ENCODE results near the gene AGAP9. TPM values are rescaled to one million over a fixed set of nuclear protein-coding genes. Genes with fewer than 3 reads are reported as not detected.
"Not testable (repeated sequence)": the region's sequence is repeated elsewhere in the genome, so short reads cannot be mapped to it uniquely, and the experiment has no call there.

Gene AGAP9
- total RNA-seq (2014; rRNA removed; shearing (Covaris generic); ENCODE audit: low replicate concordance): 1.7 and 3.8 TPM in 2 replicates

DNA sequence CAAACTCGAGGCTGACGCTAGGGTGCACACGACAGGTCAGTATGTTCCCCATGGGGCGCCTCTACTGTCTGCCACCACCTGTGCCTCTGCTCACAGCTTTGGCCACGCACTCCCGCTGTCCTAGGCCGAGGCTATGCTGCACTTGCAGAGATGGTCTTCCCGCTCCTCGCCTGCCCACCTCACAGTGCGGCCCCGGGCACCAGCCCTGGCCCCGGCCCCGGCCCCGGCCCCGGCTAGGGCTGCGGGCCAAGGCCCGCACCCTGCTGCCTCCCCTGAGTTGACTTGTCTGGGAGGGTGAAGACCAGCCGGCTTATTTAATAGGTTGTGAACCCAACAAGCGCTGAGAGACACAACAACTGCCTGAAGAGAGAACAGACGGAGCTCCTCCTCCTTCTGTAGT lies at the start of gene AGAP9:
AGAP9 (minus strand) TSS at position 164 of the 400 bp plus-strand sequence; CDS start at position 52, 112 bp downstream.
- H3K27me3 ChIP-seq, H3K36me3 ChIP-seq, H3K4me3 ChIP-seq, DNase-seq, H3K9me3 ChIP-seq: not testable (repeated sequence)

DNA sequence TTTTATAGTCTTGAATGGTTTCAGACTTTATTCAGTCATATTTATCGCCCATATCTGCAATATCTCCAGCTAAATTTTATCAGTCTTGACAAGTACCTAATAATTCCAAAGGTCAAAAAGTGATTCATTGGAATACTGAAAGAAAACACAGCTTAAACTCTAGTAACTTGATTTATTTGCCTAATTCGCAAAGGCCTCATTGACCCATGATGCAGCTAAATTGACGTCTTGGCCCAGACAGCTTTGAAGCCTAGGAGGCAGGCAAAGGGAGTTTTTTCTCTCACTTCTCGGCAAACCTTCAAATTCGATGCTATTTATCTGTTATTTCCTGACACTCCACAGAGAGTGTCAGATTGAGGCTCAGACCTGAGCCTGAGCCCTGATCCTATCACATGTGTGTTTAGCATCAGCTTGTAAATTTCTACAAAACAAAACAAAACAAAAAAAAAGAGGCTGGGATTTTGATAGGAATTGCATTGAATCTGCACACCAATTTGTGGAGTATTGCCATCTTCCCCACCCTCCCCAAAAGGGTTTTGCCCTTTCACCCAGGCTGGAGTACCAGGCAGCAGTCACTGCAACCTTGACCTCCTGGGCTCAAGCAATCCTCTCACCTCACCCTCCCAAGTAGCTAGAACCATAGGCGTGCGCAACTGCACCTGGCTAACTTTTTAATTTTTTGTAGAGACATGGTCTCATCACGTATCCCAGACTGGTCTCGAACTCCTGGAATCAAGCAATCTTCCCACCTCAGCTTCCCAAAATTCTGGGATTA lies 47.9 kb upstream of the AGAP9 start:
- H3K4me3 ChIP-seq, H3K36me3 ChIP-seq, DNase-seq, H3K27me3 ChIP-seq, H3K9me3 ChIP-seq: not testable (repeated sequence)

DNA sequence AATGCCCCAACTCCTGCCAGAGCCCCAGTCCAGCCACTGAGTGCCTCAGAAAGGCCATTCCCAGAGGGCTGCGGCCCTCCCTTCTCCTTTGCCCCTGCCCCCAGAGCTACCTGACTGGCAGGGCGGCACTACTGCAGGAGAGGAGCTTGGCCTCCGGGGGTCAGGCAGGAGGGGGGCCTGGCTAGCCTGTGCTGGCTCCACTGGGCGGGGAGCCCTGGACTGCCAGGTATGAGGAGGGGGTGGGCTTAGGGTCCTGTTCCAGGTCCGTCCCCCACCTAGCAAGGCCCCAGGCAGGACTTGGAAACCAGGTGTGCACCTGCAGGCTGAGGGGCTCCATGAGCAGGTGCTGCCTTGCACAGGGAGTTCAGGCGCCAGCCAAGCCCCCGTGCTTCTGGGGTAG lies 43.3 kb upstream of the AGAP9 start:
- H3K9me3 ChIP-seq, H3K4me3 ChIP-seq, DNase-seq, H3K36me3 ChIP-seq, H3K27me3 ChIP-seq: not testable (repeated sequence)

DNA sequence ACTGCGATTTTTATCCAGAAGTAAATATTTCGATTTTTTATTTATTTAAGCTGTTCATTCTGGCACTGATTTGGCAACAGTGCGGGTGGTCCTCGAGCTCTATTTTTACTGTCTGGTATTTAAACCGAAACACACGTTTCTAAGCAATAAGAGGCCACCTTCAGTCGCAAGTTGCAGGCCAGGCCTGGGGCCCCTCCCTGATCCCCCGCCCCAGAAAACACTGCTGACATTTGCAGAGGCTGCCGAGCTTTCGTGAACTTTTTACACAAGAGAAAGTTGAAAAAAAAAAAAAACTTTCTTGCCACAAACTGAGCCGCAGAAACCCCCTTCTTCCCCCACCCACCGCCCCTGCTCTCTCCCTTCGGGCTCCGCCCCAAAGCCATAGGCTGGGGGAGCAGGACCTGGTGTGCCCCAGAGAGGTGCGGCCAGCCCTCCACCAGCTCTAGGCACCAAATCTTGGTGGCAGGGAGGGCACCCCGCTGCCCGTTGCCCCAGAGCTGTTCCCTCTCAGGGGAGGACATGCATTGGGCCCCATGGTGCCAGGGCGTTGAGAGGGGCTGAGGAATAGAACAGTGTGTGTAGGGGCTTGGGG lies 42.8 kb upstream of the AGAP9 start:
- H3K9me3 ChIP-seq, H3K27me3 ChIP-seq, H3K36me3 ChIP-seq, H3K4me3 ChIP-seq, DNase-seq: not testable (repeated sequence)

DNA sequence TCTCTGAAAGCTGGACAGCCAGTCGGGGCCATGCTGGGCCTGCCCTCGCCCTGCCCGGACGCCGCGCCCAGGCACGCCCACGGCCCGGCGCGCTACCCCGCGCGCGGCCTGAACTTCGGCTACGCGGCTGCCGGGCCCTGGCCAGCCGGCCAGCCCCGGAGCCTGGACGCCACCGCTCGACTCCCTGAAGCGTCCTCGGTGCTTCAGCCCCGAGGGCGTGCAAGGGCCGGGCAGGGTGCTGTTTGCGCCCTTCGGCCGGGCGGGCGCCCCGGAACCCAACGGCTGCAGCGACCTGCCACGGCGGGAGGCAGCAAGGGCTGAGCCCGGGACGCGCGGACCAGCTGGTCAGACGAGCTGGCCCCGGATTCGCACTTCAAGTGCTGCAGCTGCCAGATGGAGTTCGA lies 42.1 kb upstream of the AGAP9 start:
- H3K4me3 ChIP-seq, DNase-seq, H3K9me3 ChIP-seq, H3K27me3 ChIP-seq, H3K36me3 ChIP-seq: not testable (repeated sequence)

DNA sequence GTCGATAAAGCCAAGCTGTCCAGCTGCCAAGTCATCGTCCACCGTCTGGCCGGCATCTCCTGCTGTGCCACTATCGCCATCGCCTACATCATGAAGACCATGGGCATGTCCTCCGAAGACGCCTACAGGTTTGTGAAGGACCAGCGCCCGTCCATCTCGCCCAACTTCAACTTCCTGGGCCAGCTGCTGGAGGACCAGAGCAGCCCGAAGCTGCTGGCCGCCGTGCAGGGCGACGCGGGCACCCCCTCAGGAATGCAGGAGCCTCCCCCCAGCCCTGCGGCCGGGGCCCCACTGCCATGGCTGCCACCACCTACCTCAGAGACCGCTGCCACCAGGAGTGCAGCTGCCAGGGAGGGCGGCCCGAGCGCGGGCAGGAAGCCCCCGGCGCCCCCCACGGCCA lies 41.5 kb upstream of the AGAP9 start:
- not testable (repeated sequence) for DNase-seq, H3K4me3 ChIP-seq, H3K27me3 ChIP-seq, H3K9me3 ChIP-seq, H3K36me3 ChIP-seq

DNA sequence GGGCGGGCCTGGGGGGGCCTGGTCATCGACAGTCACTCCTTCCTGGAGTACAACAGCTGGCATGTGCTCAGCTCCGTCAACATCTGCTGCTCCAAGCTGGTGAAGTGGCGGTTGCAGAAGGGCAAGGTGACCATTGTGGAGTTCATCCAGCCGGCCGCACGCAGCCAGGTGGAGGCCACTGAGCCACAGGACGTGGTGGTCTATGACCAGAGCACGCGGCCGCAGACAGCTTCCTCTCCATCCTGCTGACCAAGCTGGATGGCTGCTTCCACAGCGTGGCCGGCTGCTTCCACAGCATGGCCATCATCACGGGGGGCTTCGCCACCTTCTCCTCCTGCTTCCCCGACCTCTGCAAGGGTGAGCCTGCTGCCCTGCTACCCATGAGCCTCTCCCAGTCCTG lies 40.9 kb upstream of the AGAP9 start:
- not testable (repeated sequence) for DNase-seq, H3K4me3 ChIP-seq

DNA sequence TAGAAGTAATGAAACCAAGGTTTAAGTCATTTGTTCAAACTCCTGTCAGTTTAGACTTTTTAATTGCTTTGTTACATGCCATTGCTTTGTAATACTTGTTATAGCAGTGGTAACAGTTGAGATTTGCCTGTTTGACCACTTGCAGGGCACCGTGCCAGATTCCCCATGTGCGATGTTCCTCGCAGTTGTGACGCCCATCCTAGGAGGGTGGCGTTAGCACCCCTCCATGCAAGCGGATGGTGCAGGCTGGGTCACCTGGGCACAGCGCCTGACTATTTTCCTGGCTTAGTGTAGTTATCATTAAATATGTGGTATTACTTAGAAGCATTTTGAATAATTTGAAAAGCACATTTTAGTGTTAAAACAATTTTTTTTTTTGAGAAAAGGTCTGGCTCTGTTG lies 37.0 kb upstream of the AGAP9 start:
- not testable (repeated sequence) for H3K9me3 ChIP-seq, H3K4me3 ChIP-seq, H3K36me3 ChIP-seq, DNase-seq, H3K27me3 ChIP-seq

More for the DNA sequence above, 40.9 kb upstream of the AGAP9 start:
- H3K27me3 ChIP-seq, H3K36me3 ChIP-seq, H3K9me3 ChIP-seq: not testable (repeated sequence)

DNA sequence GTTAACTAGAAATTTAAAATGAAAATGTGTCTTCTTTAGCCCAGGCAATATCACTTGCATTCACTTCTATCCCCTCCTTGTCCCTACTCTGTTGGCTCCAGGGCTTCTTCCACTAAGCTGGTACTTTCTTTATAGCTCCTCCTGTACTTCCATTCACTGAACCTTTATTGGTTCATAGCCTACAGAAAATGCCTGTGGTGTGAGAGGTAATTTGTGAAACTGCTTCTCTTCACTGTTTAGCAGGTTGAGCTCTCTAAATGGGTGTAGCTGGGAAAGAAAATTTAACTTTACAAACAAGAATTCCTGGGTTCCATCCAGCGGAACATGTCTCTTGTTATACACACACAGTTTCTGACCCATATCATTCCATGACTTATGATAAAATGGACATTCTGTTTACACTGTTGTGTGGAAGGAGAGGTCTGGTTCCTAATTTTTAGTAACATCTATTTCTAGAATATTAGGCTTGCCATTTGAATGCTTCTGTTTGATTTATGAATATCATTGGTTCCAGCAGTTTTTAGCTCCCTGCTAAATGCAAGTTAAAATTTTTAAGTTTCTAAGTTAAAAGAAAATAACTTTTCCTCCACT lies 36.4 kb upstream of the AGAP9 start:
- H3K27me3 ChIP-seq, H3K9me3 ChIP-seq, H3K4me3 ChIP-seq, H3K36me3 ChIP-seq, DNase-seq: not testable (repeated sequence)

DNA sequence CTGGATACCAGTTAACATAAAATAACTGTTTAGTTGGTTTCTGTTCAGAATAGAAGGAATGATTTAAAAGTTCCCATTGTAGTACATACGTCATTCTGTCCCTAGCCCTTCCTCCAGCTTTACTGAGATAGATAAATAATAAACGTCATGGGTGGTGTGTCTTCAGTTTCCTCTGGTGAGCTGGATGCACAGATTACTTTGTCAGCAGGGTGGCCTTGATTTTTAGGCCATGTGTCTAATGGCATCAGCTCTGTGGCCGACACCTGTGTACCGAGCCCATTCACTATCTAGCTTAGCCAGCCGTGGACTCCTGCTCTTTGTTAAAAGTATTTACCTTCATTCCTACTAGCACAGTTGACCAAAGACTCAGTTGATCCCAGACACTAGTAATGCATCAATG lies 34.7 kb upstream of the AGAP9 start:
- not testable (repeated sequence) for DNase-seq, H3K4me3 ChIP-seq, H3K36me3 ChIP-seq, H3K27me3 ChIP-seq, H3K9me3 ChIP-seq

DNA sequence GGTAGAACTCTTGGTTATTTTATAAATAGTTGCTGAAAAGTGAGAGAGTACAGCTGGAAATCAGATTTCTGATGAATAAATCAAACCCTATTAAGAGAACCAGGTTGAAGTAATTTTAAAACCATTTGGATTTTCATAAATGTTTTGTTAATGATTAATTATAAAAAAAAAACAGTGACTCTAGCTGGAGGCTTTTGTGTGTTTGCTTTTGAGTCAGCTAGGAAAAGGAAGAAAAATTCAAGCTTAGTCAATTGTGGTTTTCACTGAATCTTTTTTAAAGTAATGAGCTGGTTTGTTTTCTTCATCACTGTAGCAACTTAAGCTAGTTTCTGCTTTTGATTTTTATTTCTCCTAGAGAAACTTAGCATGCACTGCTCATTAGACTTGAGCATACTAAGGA lies 34.2 kb upstream of the AGAP9 start:
- not testable (repeated sequence) for H3K9me3 ChIP-seq, H3K27me3 ChIP-seq, DNase-seq, H3K36me3 ChIP-seq, H3K4me3 ChIP-seq

DNA sequence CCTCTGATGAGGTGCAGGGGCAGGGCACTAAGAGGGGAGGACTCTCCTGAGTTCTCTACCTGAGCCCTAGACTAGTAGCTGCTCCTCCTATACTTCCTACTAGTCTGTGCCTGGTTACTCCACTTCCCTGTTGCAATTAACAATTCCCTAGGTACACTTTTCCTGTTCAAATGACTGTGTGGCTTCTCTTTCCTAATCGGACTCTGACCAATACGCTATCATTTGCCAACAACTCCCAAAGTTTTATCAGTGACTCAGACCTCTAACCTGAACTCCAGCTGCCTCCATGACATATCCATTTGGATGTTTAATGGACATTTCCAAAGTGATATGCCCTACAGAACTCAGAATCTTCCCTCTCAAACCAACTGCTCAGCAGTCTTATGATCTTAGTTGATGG lies 31.9 kb upstream of the AGAP9 start:
- not testable (repeated sequence) for H3K36me3 ChIP-seq, H3K27me3 ChIP-seq, H3K9me3 ChIP-seq, H3K4me3 ChIP-seq, DNase-seq

DNA sequence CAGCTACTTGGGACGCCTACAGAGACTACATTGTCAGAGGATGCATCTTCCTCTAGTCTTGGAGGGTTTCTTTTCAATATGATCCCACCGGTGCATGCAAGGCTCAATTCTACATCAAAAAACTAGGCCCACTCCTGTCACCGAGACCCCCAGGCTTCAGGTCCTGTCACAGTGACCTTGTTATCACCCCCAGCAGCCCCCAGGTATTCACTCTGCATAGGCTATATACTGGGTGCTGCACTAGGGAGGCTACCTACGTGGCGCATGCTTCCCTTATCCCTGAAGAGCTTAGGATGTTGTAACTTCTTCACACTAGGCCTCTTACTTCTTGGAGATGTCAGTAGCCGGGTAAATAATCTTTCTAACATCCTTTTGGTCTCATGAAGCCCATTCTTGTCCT lies 31.1 kb upstream of the AGAP9 start:
- H3K27me3 ChIP-seq, H3K9me3 ChIP-seq, H3K4me3 ChIP-seq, DNase-seq, H3K36me3 ChIP-seq: not testable (repeated sequence)

DNA sequence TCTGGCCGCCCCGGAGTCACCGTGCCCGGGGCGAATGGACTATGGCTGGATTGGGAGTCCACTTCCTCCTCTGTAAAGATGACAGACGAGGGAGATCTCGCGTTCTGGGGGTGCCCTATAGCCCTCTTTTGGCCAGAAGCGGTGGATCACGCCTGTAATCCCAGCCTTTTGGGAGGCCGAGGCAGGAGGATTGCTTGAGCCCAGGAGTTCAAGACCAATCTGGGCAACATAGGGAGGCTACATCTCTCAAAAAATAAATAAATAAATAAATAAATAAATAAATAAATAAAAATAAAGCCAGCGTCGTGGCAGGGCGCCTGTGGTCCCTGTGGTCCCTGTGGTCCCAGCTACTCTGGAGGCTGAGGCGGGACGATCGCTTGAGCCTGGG lies 30.4 kb upstream of the AGAP9 start:
- H3K36me3 ChIP-seq, H3K9me3 ChIP-seq, H3K27me3 ChIP-seq: not testable (repeated sequence)
- H3K4me3 ChIP-seq: peak overlapping the region; percentile 43
- DNase-seq: peak; percentile 7

DNA sequence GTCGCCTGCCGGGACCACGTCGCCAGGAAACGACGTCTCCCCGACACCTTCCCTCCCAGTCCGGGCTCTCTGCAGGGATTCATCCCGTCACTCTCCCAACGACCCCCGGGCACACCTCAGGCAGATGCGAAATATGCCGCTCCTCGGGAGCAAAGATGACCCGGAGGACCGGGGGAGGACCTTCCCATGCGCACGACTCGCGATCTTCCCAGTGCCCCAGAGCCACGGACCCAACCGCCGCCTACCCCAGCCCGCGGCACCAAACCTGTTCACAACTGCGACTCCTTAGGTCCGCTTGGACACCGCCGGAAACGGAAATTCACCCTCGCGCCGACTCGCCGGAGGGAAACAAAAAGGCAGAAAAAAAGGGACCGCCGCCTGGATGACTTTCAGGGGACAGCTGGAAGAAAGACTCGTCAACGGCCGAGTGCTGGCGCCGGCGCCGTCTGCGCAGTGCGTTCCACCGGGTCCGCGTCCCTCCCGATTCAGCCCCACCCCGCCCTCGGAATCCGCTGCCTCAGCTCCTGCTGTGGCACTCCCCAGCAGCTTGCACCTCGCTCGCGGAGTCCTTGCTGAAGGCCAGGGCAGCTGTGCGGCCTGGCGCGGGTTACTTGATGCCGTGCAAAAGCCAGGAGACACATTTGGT lies 29.9 kb upstream of the AGAP9 start:
- H3K9me3 ChIP-seq, H3K27me3 ChIP-seq, H3K36me3 ChIP-seq: not testable (repeated sequence)
- peak; percentile 88 for DNase-seq
- peak overlapping the region; percentile 97 for H3K4me3 ChIP-seq

DNA sequence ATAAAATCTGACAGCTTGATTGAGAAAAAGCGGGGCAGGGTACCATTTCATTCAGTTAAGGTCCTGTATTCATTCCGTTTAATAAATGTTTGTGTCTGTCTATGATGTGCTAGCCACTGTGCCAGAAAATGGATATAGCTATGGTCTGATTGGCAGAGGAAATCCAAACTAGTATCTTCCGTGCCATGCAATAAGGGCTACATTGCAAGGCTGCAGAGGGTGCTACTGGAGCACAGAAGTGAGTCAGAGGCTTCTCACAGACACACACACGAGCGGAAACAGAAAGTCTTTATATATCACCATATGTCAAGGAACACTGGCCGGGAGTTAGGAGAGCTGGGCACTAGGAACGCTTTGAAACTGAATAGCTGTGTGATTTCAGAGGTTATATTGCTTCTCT lies 29.3 kb upstream of the AGAP9 start:
- peak overlapping the region; percentile 97 for H3K4me3 ChIP-seq
- not testable (repeated sequence) for H3K27me3 ChIP-seq, H3K9me3 ChIP-seq, H3K36me3 ChIP-seq
- DNase-seq: peak; percentile 75

DNA sequence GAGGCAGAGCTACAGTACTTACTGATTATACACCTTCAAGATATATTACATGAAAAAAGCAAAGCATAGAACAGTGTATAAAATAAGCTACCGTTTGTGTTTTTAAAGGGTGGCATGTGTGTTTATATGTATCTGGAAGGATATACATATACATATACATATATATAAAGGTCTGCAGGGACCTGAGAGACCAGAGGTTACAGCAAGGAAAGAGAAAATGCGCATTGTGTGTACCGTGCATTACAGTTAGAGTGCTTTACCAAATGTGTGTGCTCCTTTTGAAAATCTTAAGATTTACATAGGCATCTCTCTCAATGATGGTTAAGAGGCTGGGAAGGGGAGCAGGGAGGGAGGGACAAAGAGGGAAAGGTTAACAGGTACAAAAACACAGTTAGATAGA lies 23.8 kb upstream of the AGAP9 start:
- H3K27me3 ChIP-seq, H3K4me3 ChIP-seq, DNase-seq, H3K36me3 ChIP-seq, H3K9me3 ChIP-seq: not testable (repeated sequence)

DNA sequence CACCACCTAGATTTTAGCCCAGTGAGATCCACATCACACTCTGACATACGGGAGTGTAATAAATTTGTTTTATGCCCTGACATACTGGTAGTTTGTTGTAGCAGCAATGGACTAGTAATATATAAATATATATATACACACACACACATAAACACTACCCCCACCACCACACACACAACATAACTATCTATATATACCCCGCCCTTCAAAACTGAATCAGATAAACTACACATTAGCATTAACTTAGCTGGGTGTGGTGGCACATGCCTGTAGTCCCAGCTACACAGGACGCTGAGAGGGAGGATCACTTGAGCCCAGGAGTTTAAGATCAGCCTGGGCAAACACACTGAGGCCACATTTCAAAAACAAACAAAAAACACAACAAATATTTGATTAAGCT lies 13.0 kb upstream of the AGAP9 start:
- not testable (repeated sequence) for H3K4me3 ChIP-seq, H3K27me3 ChIP-seq, H3K36me3 ChIP-seq, H3K9me3 ChIP-seq, DNase-seq

Measured in MG63 (cell line).